Measurements from ENCODE around the gene TMEM26.

TMEM26 gene

GRCh38 chr10:61452655-61453641 lies at the start of gene TMEM26:
Gene TMEM26, minus strand, starts transcription at chr10:61453381. Its CDS starts 300 bp downstream, at chr10:61453081.
- DNase-seq (ENCODE audit: low read depth in 3 of 3), result no peak

- DNase-seq (ENCODE audit: low read depth in 3 of 3), result no peak
Observed at GRCh38 chr10:61500460-61500859, 47.3 kb upstream of the TMEM26 start.

- DNase-seq (ENCODE audit: low read depth in 3 of 3), result no peak
Observed at GRCh38 chr10:61492364-61492995, 39.3 kb upstream of the TMEM26 start.

- no peak for DNase-seq (ENCODE audit: low read depth in 3 of 3)
Observed at GRCh38 chr10:61487506-61487905, 34.3 kb upstream of the TMEM26 start.

- DNase-seq (ENCODE audit: low read depth in 3 of 3), result no peak
Observed at GRCh38 chr10:61486738-61487396, 33.7 kb upstream of the TMEM26 start.

GRCh38 chr10:61486251-61486650 lies 33.1 kb upstream of the TMEM26 start:
- no peak for DNase-seq (ENCODE audit: low read depth in 3 of 3)

GRCh38 chr10:61481597-61481996 lies 28.4 kb upstream of the TMEM26 start:
- no peak for DNase-seq (ENCODE audit: low read depth in 3 of 3)

GRCh38 chr10:61480208-61480607 lies 27.0 kb upstream of the TMEM26 start:
- no peak for DNase-seq (ENCODE audit: low read depth in 3 of 3)

- DNase-seq (ENCODE audit: low read depth in 3 of 3), result no peak
Observed at GRCh38 chr10:61478621-61479312, 25.6 kb upstream of the TMEM26 start.

GRCh38 chr10:61477451-61477850 lies 24.3 kb upstream of the TMEM26 start:
- no peak for DNase-seq (ENCODE audit: low read depth in 3 of 3)

- DNase-seq (ENCODE audit: low read depth in 3 of 3), result no peak
Observed at GRCh38 chr10:61476529-61476928, 23.3 kb upstream of the TMEM26 start.

- no peak for DNase-seq (ENCODE audit: low read depth in 3 of 3)
Observed at GRCh38 chr10:61475449-61475873, 22.3 kb upstream of the TMEM26 start.

GRCh38 chr10:61472090-61472674 lies 19.0 kb upstream of the TMEM26 start:
- no peak for DNase-seq (ENCODE audit: low read depth in 3 of 3)

- no peak for DNase-seq (ENCODE audit: low read depth in 3 of 3)
Observed at GRCh38 chr10:61471491-61471890, 18.3 kb upstream of the TMEM26 start.

- no peak for DNase-seq (ENCODE audit: low read depth in 3 of 3)
Observed at GRCh38 chr10:61470740-61471139, 17.6 kb upstream of the TMEM26 start.

GRCh38 chr10:61465901-61466632 lies 12.9 kb upstream of the TMEM26 start:
- no peak for DNase-seq (ENCODE audit: low read depth in 3 of 3)

GRCh38 chr10:61465171-61465496 lies 12.0 kb upstream of the TMEM26 start:
- DNase-seq (ENCODE audit: low read depth in 3 of 3), result no peak

- DNase-seq (ENCODE audit: low read depth in 3 of 3), result no peak
Observed at GRCh38 chr10:61464461-61465170, 11.4 kb upstream of the TMEM26 start.

- no peak for DNase-seq (ENCODE audit: low read depth in 3 of 3)
Observed at GRCh38 chr10:61463035-61463909, 10.1 kb upstream of the TMEM26 start.

Data from stimulated activated CD4-positive, alpha-beta T cell treated with anti-CD3 and anti-CD28 coated beads, TNF-alpha, amount 100 ng/mL, for 24 hours (primary cell).